Transverse colon (tissue), 4 donors: ENCODE measurements around the gene KSR1. TPM values are rescaled to one million over a fixed set of nuclear protein-coding genes. Genes with fewer than 3 reads are reported as not detected.

ENCODE experiments used
- DNase-seq: peaks from one replicate; pipeline ENCODE4 v3.0.0-alpha.2; 2019
- H3K27ac ChIP-seq, 4 donors: fragments of 200-600 bp; sonication (generic); 2 replicates each; pipeline ENCODE4 v1.5.1; 2016 to 2018; ENCODE audit warnings: inconsistent platforms in 4 of 4
- H3K27me3 ChIP-seq: fragments of 200-600 bp; sonication (generic); 2 replicates; pipeline ENCODE4 v1.5.1; 2017; ENCODE audit warnings: inconsistent platforms
- H3K36me3 ChIP-seq, 4 donors: fragments of 200-600 bp; sonication (generic); 2 replicates each; pipeline ENCODE4 v1.5.1; 2017 to 2019; ENCODE audit warnings: inconsistent platforms in 4 of 4
- H3K4me1 ChIP-seq, 4 donors: fragments of 200-600 bp; sonication (generic); 2 replicates each; pipeline ENCODE4 v1.5.1; 2017 to 2020; ENCODE audit warnings: inconsistent platforms in 4 of 4
- H3K4me3 ChIP-seq, 4 donors: fragments of 200-600 bp; sonication (generic); 1 replicate in 1 of 4; 2 replicates in 3 of 4; pipeline versions ENCODE4 v1.5.1 to v1.6.1; 2017 to 2019; ENCODE audit warnings: inconsistent platforms in 4 of 4
- H3K9me3 ChIP-seq, 2 donors: fragments of 200-600 bp; sonication (generic); 2 replicates each; pipeline ENCODE4 v1.5.1; 2017 to 2019; ENCODE audit warnings: inconsistent platforms in 2 of 2
- CTCF ChIP-seq, 5 experiments: fragments of 200-600 bp in 3 of 5; fragments of 450-650 bp in 2 of 5; sonication (generic) in 3 of 5; IDR thresholded peaks; 1 replicate in 2 of 5; 2 replicates in 3 of 5; pipeline ENCODE4 v1.5.1; 2016 to 2017; ENCODE audit warnings: antibody characterized with exemption in 5 of 5, inconsistent platforms in 3 of 5, mild to moderate bottlenecking in 2 of 5, moderate library complexity in 1 of 5
- EP300 ChIP-seq: sonication (generic); formaldehyde crosslinking; IDR thresholded peaks from one replicate; pipeline ENCODE4 v1.6.1; 2017; ENCODE audit warnings: antibody characterized with exemption, low read depth
- POLR2A ChIP-seq: fragments of 450-650 bp; IDR thresholded peaks from one replicate; pipeline ENCODE4 v1.6.1; 2016; ENCODE audit warnings: antibody characterized with exemption, mild to moderate bottlenecking, moderate library complexity
- POLR2AphosphoS5 ChIP-seq, 3 donors: sonication (generic); formaldehyde crosslinking; IDR thresholded peaks; one replicate each; pipeline ENCODE4 v1.6.1; 2016; ENCODE audit warnings: antibody characterized with exemption in 3 of 3
- WGBS, 2 donors: methylation state at CpG; one replicate each; pipeline ENCODE4 v1.1.5; 2018; ENCODE audit warnings: low coverage in 1 of 2; 5-methylcytosine and 5-hydroxymethylcytosine counted together
- in situ Hi-C, 4 donors: fragments of 200-750 bp; cut with MboI; loops; one replicate each; pipeline versions ENCODE4 v1.15.0 to v1.15.1; 2017; ENCODE audit warnings: low sequenced_read_pairs in 3 of 4, low pct_ligation_motif_present in 1 of 4, low pct_unique_long_range_greater_than_20kb in 1 of 4
- intact Hi-C: fragments of 100-400 bp; cut with DNase I; formaldehyde crosslinking; loops from one replicate; pipeline ENCODE4 v1.15.1; 2023; ENCODE audit warnings: low total_unique reads
- total RNA-seq, 4 donors: library from RNA; depleted of rRNA; stranded (reverse); fragments of >200 nt; gene quantifications; one replicate each; pipeline ENCODE4 v1.1.0, GENCODE V29; 2016

Gene KSR1
- total RNA-seq, 4 donors from 2014 or later = 8.2 to 55.7 (median 30.9) TPM

GRCh38 chr17:27512511-27513346, 56.5 kb downstream of the KSR1 start:
- Histone ChIP-seq H3K4me1 (peaks cover 0 to 35% (median 16%) of the 10 kb centered on the region in 4 donors), H3K36me3 (no peaks in the 10 kb centered on the region), H3K4me3 (no peak overlapping the region), H3K27me3 (no peaks in the 10 kb centered on the region), H3K9me3 (no peaks in the 10 kb centered on the region), H3K27ac (peak overlapping the region in 3 of 4 donors; percentile 24 to 46 (median 33))
- DNase-seq = no peak
- intact Hi-C loops = no loop called here
- in situ Hi-C loops = loop anchor here in 1 of 4 donors (25.0 kb wide), 1 partner anchor 125 kb away; the partner anchor contains the start of gene LGALS9
- TF ChIP-seq CTCF (IDR thresholded peaks at IDR 0.05) (no peak), EP300 (no peak), POLR2A (no peak), POLR2AphosphoS5 (IDR thresholded peaks at IDR 0.05) (no peak)
- 56% methylated on average over 14 to 15 of the region's 15 CpGs for WGBS, 2 donors

- Histone ChIP-seq H3K36me3 (no peaks in the 10 kb centered on the region), H3K4me1 (peaks cover 0 to 37% (median 16%) of the 10 kb centered on the region in 4 donors), H3K9me3 (no peaks in the 10 kb centered on the region), H3K27ac (peak overlapping the region in 3 of 4 donors; percentile 22 to 46 (median 24)), H3K4me3 (no peak overlapping the region), H3K27me3 (no peaks in the 10 kb centered on the region)
- WGBS, 2 donors = 79 to 100% methylated on average over 2 to 8 of the region's 8 CpGs
- intact Hi-C loops = no loop called here
- no peak for DNase-seq
- in situ Hi-C loops = loop anchor here in 1 of 4 donors (25.0 kb wide), 1 partner anchor 123 kb away; the partner anchor contains the start of gene LGALS9
- no peak for TF ChIP-seq EP300
- TF ChIP-seq CTCF (IDR thresholded peaks at IDR 0.05) = no peak
- no peak for TF ChIP-seq POLR2AphosphoS5 (IDR thresholded peaks at IDR 0.05)
- TF ChIP-seq POLR2A = no peak
Observed at GRCh38 chr17:27513849-27514248, 57.6 kb downstream of the KSR1 start.

- Histone ChIP-seq H3K27ac (no peak overlapping the region), H3K9me3 (no peaks in the 10 kb centered on the region), H3K4me1 (peaks cover 0 to 45% (median 16%) of the 10 kb centered on the region in 4 donors), H3K36me3 (no peaks in the 10 kb centered on the region), H3K27me3 (no peaks in the 10 kb centered on the region), H3K4me3 (no peak overlapping the region)
- no peak for DNase-seq
- in situ Hi-C loops (loop anchor here in 1 of 4 donors (25.0 kb wide), 1 partner anchor 122 kb away; the partner anchor contains the start of gene LGALS9), intact Hi-C loops (no loop called here)
- TF ChIP-seq POLR2A (no peak), EP300 (no peak)
- 72 to 73% methylated on average over 7 of the region's 7 CpGs for WGBS, 2 donors
Observed at GRCh38 chr17:27514595-27515413, 58.6 kb downstream of the KSR1 start.

- Histone ChIP-seq H3K4me3 (no peak overlapping the region), H3K4me1 (peaks cover 0 to 42% (median 5%) of the 10 kb centered on the region in 4 donors), H3K9me3 (no peaks in the 10 kb centered on the region), H3K27ac (no peak overlapping the region), H3K27me3 (no peaks in the 10 kb centered on the region), H3K36me3 (no peaks in the 10 kb centered on the region)
- TF ChIP-seq POLR2A (no peak), POLR2AphosphoS5 (IDR thresholded peaks at IDR 0.05) (no peak), CTCF (IDR thresholded peaks at IDR 0.05) (no peak), EP300 (no peak)
- DNase-seq = no peak
- in situ Hi-C loops = loop anchor here in 1 of 4 donors (25.0 kb wide), 1 partner anchor 119 kb away; the partner anchor contains the start of gene LGALS9
- intact Hi-C loops = no loop called here
- WGBS, 2 donors = 95 to 97% methylated on average over 3 of the region's 3 CpGs
Observed at GRCh38 chr17:27518048-27518447, 61.8 kb downstream of the KSR1 start.
